SK-N-SH (cell line): ENCODE measurements around the gene DENND1A. TPM values are rescaled to one million over a fixed set of nuclear protein-coding genes. Genes with fewer than 3 reads are reported as not detected.

ENCODE experiments used
- CTCF ChIA-PET: fragments of 300-600, 350-600 bp; formaldehyde crosslinking; extraction: SDS; loops from one replicate; lab custom pipeline; 2021; lab: Yijun Ruan, JAX
- POLR2A ChIA-PET: fragments of 350-600 bp; sonication (Branson Sonifier 250); formaldehyde crosslinking; extraction: SDS; loops from one replicate; lab custom pipeline; 2020; ENCODE audit warnings: antibody characterized with exemption, inconsistent platforms; lab: Yijun Ruan, JAX
- DNase-seq: peaks from one replicate; pipeline ENCODE4 v3.0.0; 2012
- H2AFZ ChIP-seq: fragments of 200-600 bp; sonication (generic); 2 replicates; pipeline ENCODE4 v1.8.1; 2016; ENCODE audit warnings: antibody characterized with exemption, mild to moderate bottlenecking, low read depth
- H3F3A ChIP-seq: fragments of 200-600 bp; sonication (generic); replicated peaks from 2 replicates; pipeline ENCODE3; 2016; ENCODE audit warnings: antibody characterized with exemption, mild to moderate bottlenecking; ENCODE audit not compliant: insufficient read depth
- H3K27ac ChIP-seq, 2 experiments: fragments of 200-500 bp in 1 of 2; fragments of 200-600 bp in 1 of 2; sonication (Bioruptor generic) in 1 of 2; sonication (generic), shearing (Covaris generic) in 1 of 2; 2 replicates each; pipeline versions ENCODE4 v1.5.1 to v1.6.1; 2014 to 2016; ENCODE audit warnings: low read depth in 2 of 2, inconsistent platforms in 1 of 2, low read length in 1 of 2, mild to moderate bottlenecking in 1 of 2, mixed read lengths in 1 of 2
- H3K27me3 ChIP-seq: fragments of 200-600 bp; sonication (generic), shearing (Covaris generic); 2 replicates; pipeline ENCODE4 v1.6.1; 2016; ENCODE audit warnings: mixed run types; ENCODE audit not compliant: insufficient read depth
- H3K36me3 ChIP-seq, 2 experiments: fragments of 200-500 bp in 1 of 2; fragments of 200-600 bp in 1 of 2; sonication (Bioruptor generic) in 1 of 2; sonication (generic) in 1 of 2; replicated peaks in 1 of 2; 2 replicates each; pipeline versions ENCODE3 to v1.5.1; 2014 to 2016; ENCODE audit warnings: low read length in 1 of 2, mild to moderate bottlenecking in 1 of 2; ENCODE audit not compliant: insufficient read depth in 2 of 2, control insufficient read depth in 1 of 2
- H3K4me1 ChIP-seq, 2 experiments: fragments of 200-500 bp in 1 of 2; fragments of 200-600 bp in 1 of 2; sonication (Bioruptor generic) in 1 of 2; sonication (generic), shearing (Covaris generic) in 1 of 2; 2 replicates each; pipeline versions ENCODE4 v1.5.1 to v1.6.1; 2014 to 2016; ENCODE audit warnings: low read depth in 1 of 2, low read length in 1 of 2, mixed run types in 1 of 2; ENCODE audit not compliant: insufficient read depth in 2 of 2, control insufficient read depth in 1 of 2
- H3K4me2 ChIP-seq: fragments of 200-600 bp; sonication (generic), shearing (Covaris generic); 2 replicates; pipeline ENCODE4 v1.6.1; 2017; ENCODE audit warnings: mixed run types
- H3K4me3 ChIP-seq, 2 experiments: fragments of 200-500 bp in 1 of 2; fragments of 200-600 bp in 1 of 2; sonication (Bioruptor generic) in 1 of 2; sonication (generic), shearing (Covaris generic) in 1 of 2; 2 replicates each; pipeline versions ENCODE4 v1.5.1 to v1.8.1; 2014 to 2016; ENCODE audit warnings: low read depth in 2 of 2, inconsistent platforms in 1 of 2, low read length in 1 of 2, mild to moderate bottlenecking in 1 of 2, mixed read lengths in 1 of 2, moderate library complexity in 1 of 2
- H3K79me2 ChIP-seq: fragments of 200-600 bp; sonication (generic); 2 replicates; pipeline ENCODE4 v1.8.1; 2017; ENCODE audit warnings: mild to moderate bottlenecking; ENCODE audit not compliant: insufficient read depth
- H3K9ac ChIP-seq: fragments of 200-600 bp; sonication (generic); 2 replicates; pipeline ENCODE4 v1.6.1; 2017; ENCODE audit warnings: mixed run types
- H3K9me2 ChIP-seq: fragments of 200-600 bp; sonication (generic); 2 replicates; pipeline ENCODE4 v1.6.1; 2017; ENCODE audit warnings: mixed run types
- H3K9me3 ChIP-seq: fragments of 200-600 bp; sonication (generic); 2 replicates; pipeline ENCODE4 v1.6.1; 2017; ENCODE audit warnings: mixed run types, mild to moderate bottlenecking, moderate library complexity
- H4K20me1 ChIP-seq: fragments of 200-600 bp; sonication (generic); 2 replicates; pipeline ENCODE4 v1.6.1; 2017; ENCODE audit warnings: mild to moderate bottlenecking, mixed run types; ENCODE audit not compliant: insufficient read depth
- CHD2 ChIP-seq: fragments of 150-350 bp; IDR thresholded peaks from 2 replicates; pipeline ENCODE4 v1.6.1; 2018; ENCODE audit warnings: low read length; ENCODE audit not compliant: partially characterized antibody
- ELF1 ChIP-seq: IDR thresholded peaks from 2 replicates; pipeline ENCODE4 v1.4.0; 2012
- EP300 ChIP-seq, 2 experiments: IDR thresholded peaks; 2 replicates each; pipeline versions ENCODE4 v1.4.0 to v1.6.1; 2012; ENCODE audit warnings: borderline replicate concordance in 1 of 2, low read depth in 1 of 2, low read length in 1 of 2
- EZH2phosphoT487 ChIP-seq: fragments of 200-600 bp; sonication (generic); IDR thresholded peaks from 2 replicates; pipeline ENCODE4 v1.6.1; 2017; ENCODE audit warnings: low read depth, mixed run types, mild to moderate bottlenecking, antibody characterized with exemption, moderate library complexity, borderline replicate concordance
- FOSL2 ChIP-seq: IDR thresholded peaks from 2 replicates; pipeline ENCODE4 v1.4.0; 2012; ENCODE audit warnings: low read depth, mild to moderate bottlenecking, moderate library complexity, borderline replicate concordance
- FOXJ3 ChIP-seq: sonication (generic); formaldehyde crosslinking; IDR thresholded peaks from 2 replicates; pipeline ENCODE4 v1.5.1; 2020; ENCODE audit warnings: mild to moderate bottlenecking, missing genetic modification reagents
- FOXM1 ChIP-seq: IDR thresholded peaks from 2 replicates; pipeline ENCODE4 v1.4.0; 2012; ENCODE audit warnings: low read depth, mild to moderate bottlenecking
- GABPA ChIP-seq: IDR thresholded peaks from 2 replicates; pipeline ENCODE4 v1.4.0; 2012; ENCODE audit warnings: low read depth, mild to moderate bottlenecking
- MAX ChIP-seq: IDR thresholded peaks from 2 replicates; pipeline ENCODE4 v1.4.0; 2012; ENCODE audit warnings: low read depth
- MXI1 ChIP-seq: IDR thresholded peaks from 2 replicates; pipeline ENCODE4 v1.6.1; 2012; ENCODE audit warnings: mild to moderate bottlenecking, low read depth, low read length, improper control_type of control experiment
- NFIC ChIP-seq: IDR thresholded peaks from 2 replicates; pipeline ENCODE4 v1.4.0; 2012; ENCODE audit warnings: borderline replicate concordance
- PBX3 ChIP-seq: IDR thresholded peaks from 2 replicates; pipeline ENCODE4; 2012
- RCOR1 ChIP-seq: fragments of 150-350 bp; IDR thresholded peaks from 2 replicates; pipeline ENCODE4 v1.6.1; 2017; ENCODE audit warnings: antibody characterized with exemption, low read length
- TAF1 ChIP-seq: IDR thresholded peaks from 2 replicates; pipeline ENCODE4 v1.6.1; 2012; ENCODE audit warnings: low read depth, mild to moderate bottlenecking, low read length, moderate library complexity, borderline replicate concordance
- USF2 ChIP-seq: fragments of 150-350 bp; IDR thresholded peaks from 2 replicates; pipeline ENCODE4 v1.6.1; 2017; ENCODE audit warnings: antibody characterized with exemption, low read length, low read depth, borderline replicate concordance
- YY1 ChIP-seq: IDR thresholded peaks from 2 replicates; pipeline ENCODE4 v1.4.0; 2012; ENCODE audit warnings: low read depth, mild to moderate bottlenecking
- ZBTB33 ChIP-seq: IDR thresholded peaks from 2 replicates; pipeline ENCODE4 v1.4.0; 2012; ENCODE audit warnings: low read depth, borderline replicate concordance
- WGBS: methylation state at CpG from one replicate; pipeline ENCODE4 v1.1.6; 2017; ENCODE audit warnings: low lambda C conversion rate; 5-methylcytosine and 5-hydroxymethylcytosine counted together
- polyA plus RNA-seq, 3 experiments: library from polyadenylated mRNA; depleted of rRNA; stranded (reverse); fragments of >200 nt; gene quantifications; 2 replicates each; pipeline ENCODE4 v1.2.3, GENCODE V29; 2012

Gene DENND1A
- polyA plus RNA-seq, 1 of the 3 experiments (the other 2 are of a cell fraction) = 25.4 TPM

GRCh38 chr9:123550012-123550411 is 379.9 kb downstream of the DENND1A start:
- Histone ChIP-seq H3K79me2 (no peaks in the 10 kb centered on the region), H2AFZ (no peak overlapping the region), H3K9me3 (no peaks in the 10 kb centered on the region), H3K9ac (no peak overlapping the region), H3K4me1 (peaks cover 0 to 4% of the 10 kb centered on the region in 2 experiments; a peak in 1 of 4 replicates), H3K27ac (no peak overlapping the region), H3K27me3 (no peaks in the 10 kb centered on the region), H3K9me2 (no peaks in the 10 kb centered on the region), H3K4me2 (no peak overlapping the region), H4K20me1 (no peaks in the 10 kb centered on the region), H3K36me3 (peaks cover 0 to 6% of the 10 kb centered on the region in 2 experiments), H3K4me3 (no peak overlapping the region), H3F3A (no peaks in the 10 kb centered on the region)
- ChIA-PET CTCF (interaction anchor here (1.0 to 1.4 kb wide), 2 partner anchors 489 to 490 kb away, joined by 3 read pairs; no protein-coding TSS in a partner anchor), POLR2A (no interaction called here)
- DNase-seq = peak; percentile 33
- WGBS = 83% methylated on average over 3 of the region's 3 CpGs
- TF ChIP-seq RCOR1 (no peak), ZBTB33 (no peak)

GRCh38 chr9:123548741-123549545 is 381.0 kb downstream of the DENND1A start:
- H3K4me3 ChIP-seq = no peak overlapping the region
- POLR2A ChIA-PET = no interaction called here
- H3K4me2 ChIP-seq = no peak overlapping the region

More at GRCh38 chr9:123548741-123549545, 381.0 kb downstream of the DENND1A start:
- no peak for TF ChIP-seq MAX
- TF ChIP-seq USF2 = no peak
- no peak for TF ChIP-seq MXI1
- no peak for TF ChIP-seq TAF1
- TF ChIP-seq ZBTB33 = no peak
- no peak for TF ChIP-seq GABPA
- no peak for TF ChIP-seq FOXJ3
- TF ChIP-seq EP300 (IDR thresholded peaks at IDR 0.05; ENCODE audit: borderline replicate concordance in 1 of 2, low read depth in 1 of 2, low read length in 1 of 2) = no peak
- no peak for TF ChIP-seq EZH2phosphoT487
- TF ChIP-seq PBX3 = no peak
- no peak for TF ChIP-seq YY1
- TF ChIP-seq FOXM1 = no peak
- no peak for TF ChIP-seq FOSL2
- TF ChIP-seq CHD2 = no peak
- TF ChIP-seq NFIC = no peak
- TF ChIP-seq ELF1 = no peak
- TF ChIP-seq, all 33 proteins: peak for 0
- Histone ChIP-seq H4K20me1 (no peaks in the 10 kb centered on the region), H3F3A (no peaks in the 10 kb centered on the region), H3K27me3 (no peaks in the 10 kb centered on the region), H3K4me1 (peaks cover 0 to 4% of the 10 kb centered on the region in 2 experiments; a peak in 1 of 4 replicates), H3K9me2 (no peaks in the 10 kb centered on the region), H3K27ac (no peak overlapping the region), H3K36me3 (no peaks in the 10 kb centered on the region), H2AFZ (no peak overlapping the region), H3K79me2 (no peaks in the 10 kb centered on the region), H3K9ac (no peak overlapping the region), H3K9me3 (no peaks in the 10 kb centered on the region)
- CTCF ChIA-PET = interaction anchor here (1.4 to 1.7 kb wide), 2 partner anchors 490 to 492 kb away, joined by 3 to 10 read pairs; no protein-coding TSS in a partner anchor
- 94% methylated on average over 9 of the region's 9 CpGs for WGBS
- DNase-seq = no peak
